ENCODE data around the gene PHEX. TPM values are rescaled to one million over a fixed set of nuclear protein-coding genes. Genes with fewer than 3 reads are reported as not detected.

The PHEX gene
- total RNA-seq, 1 donor from 2014 or later, result 7.6 TPM

DNA sequence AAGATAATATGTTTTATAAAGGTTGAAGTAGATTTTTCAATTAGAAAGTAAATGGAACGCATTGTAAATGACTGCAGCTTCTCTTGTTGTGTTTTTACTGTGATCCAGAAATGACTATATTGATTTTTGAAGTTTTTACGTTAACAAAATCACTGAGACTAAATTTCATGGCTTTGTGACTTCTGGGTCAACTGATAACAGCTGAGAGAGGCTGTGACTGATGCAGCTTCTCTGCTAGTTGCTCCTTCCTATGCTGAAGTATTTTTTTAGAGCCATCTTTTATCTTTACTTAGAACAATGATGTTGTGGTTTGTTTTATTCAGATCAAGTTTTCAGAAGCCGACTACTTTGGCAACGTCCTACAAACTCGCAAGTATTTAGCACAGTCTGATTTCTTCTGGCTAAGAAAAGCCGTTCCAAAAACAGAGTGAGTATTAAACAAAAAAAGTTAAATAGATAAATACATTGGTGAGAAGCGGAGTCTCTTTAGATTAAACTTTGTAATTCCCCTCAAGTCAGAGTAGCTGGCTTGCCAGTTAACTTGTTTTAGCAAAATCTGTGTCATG lies 145.9 kb downstream of the PHEX start:
- no peaks in the 10 kb centered on the region for H3K9me3 Mint-ChIP-seq
- H3K4me3 Mint-ChIP-seq (ENCODE audit: low read depth), result no peak overlapping the region
- intact Hi-C loops (cut with micrococcal nuclease), result no loop called here
- peaks cover 1% of the 10 kb centered on the region for H3K27me3 Mint-ChIP-seq (ENCODE audit: low read depth)
- H3K27ac Mint-ChIP-seq, result no peak overlapping the region
- H3K4me1 Mint-ChIP-seq (ENCODE audit: low read depth), result no peaks in the 10 kb centered on the region
- no peak for DNase-seq (ENCODE audit: low spot score)
- H3K36me3 Mint-ChIP-seq (ENCODE audit: low read depth), result no peaks in the 10 kb centered on the region

DNA sequence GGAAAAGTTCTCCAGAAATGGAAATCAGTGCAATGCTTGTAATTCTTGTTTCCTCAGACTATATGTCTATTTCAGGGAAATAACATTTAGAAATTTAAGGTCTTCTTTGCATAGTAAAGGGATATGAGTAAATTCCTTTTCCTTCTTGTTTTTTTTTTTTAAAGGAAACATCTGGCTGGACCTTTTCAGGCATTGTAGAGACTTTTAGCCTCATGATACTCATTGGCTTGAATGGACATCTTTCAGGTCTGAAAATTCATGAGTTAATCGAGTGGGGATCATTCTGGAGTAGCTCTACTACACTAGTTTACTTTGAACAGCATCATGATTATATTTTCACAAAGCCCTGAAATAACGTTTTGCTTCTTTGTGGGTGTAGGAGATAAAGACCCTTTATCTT lies 152.0 kb downstream of the PHEX start:
- H3K36me3 Mint-ChIP-seq (ENCODE audit: low read depth), result no peaks in the 10 kb centered on the region
- H3K4me1 Mint-ChIP-seq (ENCODE audit: low read depth), result peaks cover 3% of the 10 kb centered on the region
- H3K27ac Mint-ChIP-seq, result no peak overlapping the region
- DNase-seq (ENCODE audit: low spot score), result no peak
- intact Hi-C loops (cut with micrococcal nuclease), result no loop called here
- H3K9me3 Mint-ChIP-seq, result no peaks in the 10 kb centered on the region
- H3K27me3 Mint-ChIP-seq (ENCODE audit: low read depth), result no peaks in the 10 kb centered on the region
- H3K4me3 Mint-ChIP-seq (ENCODE audit: low read depth), result no peak overlapping the region

DNA sequence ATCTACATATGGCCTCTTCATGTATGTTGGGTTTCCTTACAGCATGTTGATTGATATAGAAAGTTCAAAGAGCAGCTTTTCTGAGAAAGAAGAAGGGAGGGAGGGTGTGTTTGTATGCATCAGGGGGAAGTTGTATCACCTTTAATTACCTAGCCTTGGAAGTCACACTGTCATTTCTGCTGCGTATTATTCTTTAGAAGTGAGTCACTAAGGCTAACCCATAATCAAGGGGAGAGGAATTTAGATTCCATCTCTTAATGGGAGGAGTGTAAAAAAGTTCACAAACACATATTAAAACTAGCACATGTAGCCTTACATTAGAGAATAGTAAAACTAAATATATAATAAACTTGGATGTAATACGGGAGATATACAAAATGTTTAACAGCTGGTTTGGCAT lies 154.0 kb downstream of the PHEX start:
- no peak for DNase-seq (ENCODE audit: low spot score)
- intact Hi-C loops (cut with micrococcal nuclease), result no loop called here
- Mint-ChIP-seq H3K36me3 (ENCODE audit: low read depth) (no peaks in the 10 kb centered on the region), H3K27me3 (ENCODE audit: low read depth) (no peaks in the 10 kb centered on the region), H3K9me3 (no peaks in the 10 kb centered on the region), H3K4me3 (ENCODE audit: low read depth) (no peak overlapping the region), H3K27ac (no peak overlapping the region), H3K4me1 (ENCODE audit: low read depth) (peaks cover 3% of the 10 kb centered on the region)

DNA sequence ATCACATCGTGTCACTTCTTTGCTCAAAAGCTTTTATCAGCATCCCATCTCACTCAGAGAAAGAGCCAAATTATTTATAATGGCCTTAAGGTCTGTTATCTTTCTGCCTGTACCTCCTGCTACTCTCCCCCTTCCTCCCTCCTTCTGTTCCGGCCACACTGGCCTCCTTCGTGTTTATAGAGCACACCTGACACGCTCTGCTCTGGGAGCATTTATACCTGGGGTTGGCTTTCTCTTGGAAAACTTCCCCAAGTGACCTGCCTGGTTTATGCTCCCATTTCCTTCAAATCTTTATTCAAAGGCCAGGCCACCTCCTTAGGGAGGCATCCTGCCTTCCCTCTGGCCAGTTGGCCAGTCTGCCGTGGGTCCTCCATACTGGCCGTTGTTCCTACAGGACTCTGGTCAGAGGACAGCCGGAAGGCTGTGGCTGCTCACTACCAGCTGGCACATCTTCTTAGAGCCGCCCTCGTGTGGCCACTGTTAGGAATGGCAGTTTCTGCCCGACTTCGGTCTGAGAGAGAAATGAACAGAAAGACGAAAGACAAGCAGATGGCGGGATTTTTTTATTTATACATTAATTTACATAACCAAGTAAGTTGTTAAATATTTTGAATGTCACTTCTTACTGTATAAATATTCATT lies 160.4 kb downstream of the PHEX start:
- Mint-ChIP-seq H3K4me3 (ENCODE audit: low read depth) (no peak overlapping the region), H3K27me3 (ENCODE audit: low read depth) (no peaks in the 10 kb centered on the region), H3K9me3 (no peaks in the 10 kb centered on the region), H3K4me1 (ENCODE audit: low read depth) (peaks cover 8% of the 10 kb centered on the region), H3K36me3 (ENCODE audit: low read depth) (peaks cover 4% of the 10 kb centered on the region), H3K27ac (no peak overlapping the region)
- DNase-seq (ENCODE audit: low spot score), result peak; percentile 21
- intact Hi-C loops (cut with micrococcal nuclease), result loop anchor here (1.0 to 5.0 kb wide), 2 partner anchors 207 to 355 kb away; partner anchors contain the start of gene MBTPS2

DNA sequence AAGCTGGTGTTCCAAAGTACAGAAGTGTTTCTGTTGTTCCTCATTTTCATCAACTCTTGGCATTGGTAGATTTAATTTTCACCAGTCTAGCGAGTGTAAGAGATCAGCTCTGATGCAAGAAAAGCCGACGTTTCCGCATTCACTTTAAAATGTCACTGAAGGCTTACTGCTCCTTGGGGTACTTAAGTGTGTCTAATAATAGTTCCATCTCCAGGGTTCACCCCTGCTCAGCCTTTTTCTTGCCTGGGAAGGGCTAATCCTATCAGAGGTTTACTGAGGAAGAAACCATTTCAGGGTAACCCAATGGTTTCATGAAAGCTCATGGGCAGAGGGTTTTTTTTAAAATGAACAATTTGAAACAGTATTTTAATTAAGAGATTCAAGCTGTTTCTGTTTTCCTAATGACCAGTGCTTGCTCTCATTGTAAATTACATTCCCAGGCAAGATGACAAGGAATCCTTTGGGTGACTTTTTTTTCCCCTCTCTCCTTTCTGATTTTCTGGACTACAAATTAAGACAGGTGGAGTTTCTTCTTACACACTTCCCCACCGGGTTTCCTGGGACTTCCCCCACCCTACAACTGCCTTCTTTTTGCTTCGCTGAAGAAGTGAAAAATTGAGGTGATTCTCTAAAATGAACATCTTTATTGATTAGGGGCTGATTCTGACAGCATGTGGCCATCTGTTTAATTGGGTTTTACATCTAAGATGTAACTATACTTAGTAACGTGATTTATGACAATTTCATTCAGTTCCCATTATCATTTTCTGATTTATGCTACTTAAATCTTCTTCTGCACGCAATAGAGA lies 161.9 kb downstream of the PHEX start:
- intact Hi-C loops (cut with micrococcal nuclease), result loop anchor here (5.0 kb wide), 1 partner anchor 357 kb away; the partner anchor contains the start of gene MBTPS2
- Mint-ChIP-seq H3K4me1 (ENCODE audit: low read depth) (peaks cover 8% of the 10 kb centered on the region), H3K4me3 (ENCODE audit: low read depth) (no peak overlapping the region), H3K27ac (no peak overlapping the region), H3K36me3 (ENCODE audit: low read depth) (peaks cover 4% of the 10 kb centered on the region), H3K9me3 (no peaks in the 10 kb centered on the region), H3K27me3 (ENCODE audit: low read depth) (no peaks in the 10 kb centered on the region)
- DNase-seq (ENCODE audit: low spot score), result no peak

DNA sequence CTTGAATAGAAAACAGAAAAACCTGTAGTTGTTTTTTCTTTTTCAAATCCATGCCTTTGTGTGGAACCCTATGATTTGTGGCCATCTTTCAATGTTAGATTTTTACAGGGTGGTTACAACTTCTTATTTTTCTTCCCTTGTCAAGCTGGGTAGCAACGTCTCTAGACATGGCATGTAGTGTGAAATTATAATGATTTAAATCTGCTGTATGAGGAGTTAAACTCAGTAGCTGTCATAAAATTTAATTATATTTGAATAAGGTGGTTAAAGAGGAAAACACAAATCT lies 162.5 kb downstream of the PHEX start:
- no peak for DNase-seq (ENCODE audit: low spot score)
- intact Hi-C loops (cut with micrococcal nuclease), result loop anchor here (5.0 kb wide), 1 partner anchor 357 kb away; the partner anchor contains the start of gene MBTPS2
- Mint-ChIP-seq H3K9me3 (no peaks in the 10 kb centered on the region), H3K27me3 (ENCODE audit: low read depth) (no peaks in the 10 kb centered on the region), H3K4me3 (ENCODE audit: low read depth) (no peak overlapping the region), H3K36me3 (ENCODE audit: low read depth) (peaks cover 4% of the 10 kb centered on the region), H3K27ac (no peak overlapping the region), H3K4me1 (ENCODE audit: low read depth) (peaks cover 8% of the 10 kb centered on the region)

DNA sequence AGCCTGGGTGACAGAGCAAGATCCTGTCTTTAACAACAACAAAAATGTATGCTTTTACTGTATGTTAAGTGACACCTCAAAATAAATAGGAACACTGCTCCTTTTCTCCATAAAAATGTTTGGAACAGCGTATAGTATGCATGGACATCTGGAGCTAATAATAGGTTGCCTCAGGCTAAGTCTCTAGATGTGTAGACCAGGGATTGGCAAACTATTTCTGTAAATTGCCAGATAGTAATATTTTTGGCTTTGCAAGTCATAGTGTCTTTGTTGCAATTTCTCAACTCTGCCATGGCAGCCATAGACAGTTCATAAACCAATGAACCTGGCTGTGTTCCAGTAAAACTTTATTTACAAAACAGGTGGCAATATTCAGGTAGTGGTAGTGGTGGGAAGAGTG lies 164.0 kb downstream of the PHEX start:
- H3K36me3 Mint-ChIP-seq (ENCODE audit: low read depth), result peaks cover 4% of the 10 kb centered on the region
- no peaks in the 10 kb centered on the region for H3K27me3 Mint-ChIP-seq (ENCODE audit: low read depth)
- no peak overlapping the region for H3K27ac Mint-ChIP-seq
- no peak for DNase-seq (ENCODE audit: low spot score)
- H3K4me1 Mint-ChIP-seq (ENCODE audit: low read depth), result peaks cover 8% of the 10 kb centered on the region
- intact Hi-C loops (cut with micrococcal nuclease), result no loop called here
- no peak overlapping the region for H3K4me3 Mint-ChIP-seq (ENCODE audit: low read depth)
- H3K9me3 Mint-ChIP-seq, result no peaks in the 10 kb centered on the region

DNA sequence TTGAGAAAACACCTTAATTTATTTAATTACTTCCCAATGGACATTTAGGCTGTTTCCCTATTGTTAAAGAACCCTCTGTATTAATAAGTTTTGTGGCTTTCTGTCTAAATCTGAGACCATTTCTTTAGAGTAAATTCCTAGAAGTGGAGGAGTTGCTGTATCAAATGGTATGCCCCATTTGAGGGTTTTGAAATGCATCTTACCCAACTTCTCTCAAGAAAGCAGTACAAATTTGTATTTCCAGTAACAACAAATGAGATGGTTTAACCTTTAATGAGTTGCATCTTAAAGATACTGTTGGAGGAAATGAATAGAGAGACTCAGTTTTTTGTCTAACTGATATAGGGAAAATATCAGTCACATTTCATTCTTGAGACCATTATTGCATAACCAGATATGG lies 170.1 kb downstream of the PHEX start:
- no peaks in the 10 kb centered on the region for H3K36me3 Mint-ChIP-seq (ENCODE audit: low read depth)
- no peaks in the 10 kb centered on the region for H3K9me3 Mint-ChIP-seq
- H3K4me3 Mint-ChIP-seq (ENCODE audit: low read depth), result no peak overlapping the region
- no peak overlapping the region for H3K27ac Mint-ChIP-seq
- no peaks in the 10 kb centered on the region for H3K27me3 Mint-ChIP-seq (ENCODE audit: low read depth)
- H3K4me1 Mint-ChIP-seq (ENCODE audit: low read depth), result no peaks in the 10 kb centered on the region
- DNase-seq (ENCODE audit: low spot score), result no peak
- intact Hi-C loops (cut with micrococcal nuclease), result no loop called here

DNA sequence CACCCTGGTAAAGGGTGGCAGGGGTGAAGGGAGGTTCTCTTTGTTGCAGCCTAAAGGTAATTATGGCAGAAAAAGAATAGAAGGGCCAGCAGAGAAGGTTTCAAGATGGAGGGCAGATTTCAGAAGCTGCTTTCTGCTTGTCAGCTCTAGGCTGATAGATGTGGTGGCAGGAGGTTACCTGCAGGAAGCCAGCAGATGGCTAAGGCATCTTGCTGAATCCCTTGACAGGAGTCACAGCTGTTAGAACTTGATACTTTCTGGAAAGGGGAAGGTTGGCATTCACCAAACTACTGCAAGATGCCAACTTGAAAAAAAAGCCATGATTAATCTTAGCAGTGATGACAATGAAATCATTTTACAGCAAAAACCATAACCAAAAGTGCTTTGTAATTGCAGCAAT lies 171.1 kb downstream of the PHEX start:
- no peaks in the 10 kb centered on the region for H3K9me3 Mint-ChIP-seq
- intact Hi-C loops (cut with micrococcal nuclease), result no loop called here
- DNase-seq (ENCODE audit: low spot score), result no peak
- H3K27ac Mint-ChIP-seq, result no peak overlapping the region
- no peaks in the 10 kb centered on the region for H3K27me3 Mint-ChIP-seq (ENCODE audit: low read depth)
- no peaks in the 10 kb centered on the region for H3K4me1 Mint-ChIP-seq (ENCODE audit: low read depth)
- H3K36me3 Mint-ChIP-seq (ENCODE audit: low read depth), result no peaks in the 10 kb centered on the region
- H3K4me3 Mint-ChIP-seq (ENCODE audit: low read depth), result no peak overlapping the region

DNA sequence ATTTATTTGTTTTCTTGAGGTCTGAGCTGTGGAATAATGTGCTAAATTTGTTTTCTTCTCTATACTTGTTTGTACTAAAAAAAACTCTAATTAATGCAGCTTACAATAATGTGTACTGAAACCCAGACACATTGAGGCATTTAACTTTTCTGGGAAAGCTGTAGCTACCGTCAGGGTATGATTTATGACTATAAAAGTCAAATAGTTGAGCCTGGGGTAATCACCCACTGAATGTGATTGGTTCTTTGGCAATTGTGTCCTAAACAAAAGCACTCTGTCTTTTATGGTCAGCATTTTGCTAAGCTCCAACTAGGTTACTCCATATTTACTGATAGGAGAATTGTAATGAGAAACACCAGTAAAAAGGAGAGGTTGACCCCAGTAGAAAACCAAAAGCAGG lies 174.7 kb downstream of the PHEX start:
- H3K4me1 Mint-ChIP-seq (ENCODE audit: low read depth), result no peaks in the 10 kb centered on the region
- DNase-seq (ENCODE audit: low spot score), result no peak
- H3K9me3 Mint-ChIP-seq, result no peaks in the 10 kb centered on the region
- H3K27ac Mint-ChIP-seq, result no peak overlapping the region
- no peaks in the 10 kb centered on the region for H3K27me3 Mint-ChIP-seq (ENCODE audit: low read depth)
- H3K4me3 Mint-ChIP-seq (ENCODE audit: low read depth), result no peak overlapping the region
- intact Hi-C loops (cut with micrococcal nuclease), result no loop called here
- H3K36me3 Mint-ChIP-seq (ENCODE audit: low read depth), result no peaks in the 10 kb centered on the region

DNA sequence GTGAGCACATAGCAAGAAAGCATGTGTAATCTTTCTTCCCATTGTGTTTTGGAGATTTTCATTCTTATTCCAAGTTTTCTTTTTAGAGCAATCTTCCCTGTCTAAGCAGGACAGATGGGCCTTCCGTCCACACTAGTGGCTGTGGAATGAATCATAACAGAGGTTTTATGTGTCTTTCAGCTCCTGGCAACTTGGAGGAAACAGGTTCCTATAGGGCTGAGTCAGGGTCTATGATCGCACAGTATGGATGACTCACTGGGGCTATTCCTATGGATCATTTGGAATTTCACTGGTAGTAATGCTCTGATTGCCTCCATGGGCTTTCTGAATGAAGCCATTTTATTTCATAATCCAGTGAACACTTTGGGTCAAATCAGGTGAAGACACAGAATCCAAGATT lies 188.8 kb downstream of the PHEX start:
- no peaks in the 10 kb centered on the region for H3K27me3 Mint-ChIP-seq (ENCODE audit: low read depth)
- H3K4me1 Mint-ChIP-seq (ENCODE audit: low read depth), result no peaks in the 10 kb centered on the region
- no peaks in the 10 kb centered on the region for H3K36me3 Mint-ChIP-seq (ENCODE audit: low read depth)
- no peak overlapping the region for H3K4me3 Mint-ChIP-seq (ENCODE audit: low read depth)
- no peak overlapping the region for H3K27ac Mint-ChIP-seq
- no peaks in the 10 kb centered on the region for H3K9me3 Mint-ChIP-seq
- no peak for DNase-seq (ENCODE audit: low spot score)
- intact Hi-C loops (cut with micrococcal nuclease), result no loop called here

DNA sequence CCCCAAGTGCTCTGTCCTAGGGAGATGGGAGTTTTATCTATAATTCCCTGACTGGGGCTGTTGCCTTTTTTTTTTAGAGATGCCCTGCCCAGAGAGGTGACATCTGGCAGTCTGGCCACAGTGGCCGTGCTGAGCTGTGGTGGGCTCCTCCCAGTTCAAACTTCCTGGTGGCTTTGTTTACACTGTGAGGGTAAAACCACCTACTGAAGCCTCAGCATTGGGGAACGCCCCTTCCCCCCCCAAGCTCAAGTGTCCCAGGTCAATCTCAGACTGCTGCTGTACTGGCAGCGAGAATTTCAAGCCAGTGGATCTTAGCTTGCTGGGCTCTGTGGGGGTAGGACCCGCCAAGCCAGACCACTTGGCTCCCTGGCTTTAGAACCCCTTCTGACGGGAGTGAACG lies 202.3 kb downstream of the PHEX start:
- no peaks in the 10 kb centered on the region for H3K27me3 Mint-ChIP-seq (ENCODE audit: low read depth)
- no peak for DNase-seq (ENCODE audit: low spot score)
- H3K4me1 Mint-ChIP-seq (ENCODE audit: low read depth), result no peaks in the 10 kb centered on the region
- no peak overlapping the region for H3K27ac Mint-ChIP-seq
- H3K9me3 Mint-ChIP-seq, result no peaks in the 10 kb centered on the region
- no peak overlapping the region for H3K4me3 Mint-ChIP-seq (ENCODE audit: low read depth)
- H3K36me3 Mint-ChIP-seq (ENCODE audit: low read depth), result no peaks in the 10 kb centered on the region
- intact Hi-C loops (cut with micrococcal nuclease), result no loop called here

DNA sequence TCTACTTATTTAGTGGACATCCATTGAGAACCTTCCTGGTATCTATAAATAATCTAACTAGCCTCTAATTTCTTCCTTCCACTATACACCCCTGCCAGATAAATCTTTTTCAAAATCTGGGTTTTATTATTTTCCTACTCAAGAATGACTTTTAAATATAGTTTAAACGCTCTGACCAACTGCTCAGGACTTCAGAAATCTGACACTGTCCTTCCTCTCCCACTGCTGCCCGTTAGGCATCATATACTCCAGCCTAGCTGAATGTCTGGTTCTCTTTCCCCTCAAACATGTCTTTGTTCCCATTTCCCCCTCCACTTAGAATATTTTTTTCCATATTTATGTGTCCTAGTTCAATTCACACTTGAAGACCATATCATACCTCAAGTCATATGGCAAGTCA lies 205.4 kb downstream of the PHEX start:
- intact Hi-C loops (cut with micrococcal nuclease), result no loop called here
- Mint-ChIP-seq H3K4me1 (ENCODE audit: low read depth) (no peaks in the 10 kb centered on the region), H3K36me3 (ENCODE audit: low read depth) (no peaks in the 10 kb centered on the region), H3K4me3 (ENCODE audit: low read depth) (no peak overlapping the region), H3K9me3 (no peaks in the 10 kb centered on the region), H3K27ac (no peak overlapping the region), H3K27me3 (ENCODE audit: low read depth) (no peaks in the 10 kb centered on the region)
- no peak for DNase-seq (ENCODE audit: low spot score)

Measured in activated T-helper 2 cell treated with anti-CD3 and anti-CD28 coated beads, Interferon-gamma antibody, Interleukin-2, Interleukin-4, amounts not matched to agents 10 μg/mL and 5 μg/mL and 100 μg/mL, durations not matched to agents 14 hours and 24 hours and 36 hours (primary cell).